GM10266 (cell line): ENCODE results near the gene CBR4.

ENCODE experiments used
- DNase-seq: peaks from one replicate; pipeline ENCODE4 v3.0.0; 2012; ENCODE audit errors: extremely low spot score
- CTCF ChIP-seq: IDR thresholded peaks from 2 replicates; pipeline ENCODE4 v1.5.1; 2012; ENCODE audit warnings: mild to moderate bottlenecking, low read depth; ENCODE audit not compliant: control insufficient read depth, insufficient read depth; ENCODE audit errors: missing control alignments

The CBR4 gene

DNA sequence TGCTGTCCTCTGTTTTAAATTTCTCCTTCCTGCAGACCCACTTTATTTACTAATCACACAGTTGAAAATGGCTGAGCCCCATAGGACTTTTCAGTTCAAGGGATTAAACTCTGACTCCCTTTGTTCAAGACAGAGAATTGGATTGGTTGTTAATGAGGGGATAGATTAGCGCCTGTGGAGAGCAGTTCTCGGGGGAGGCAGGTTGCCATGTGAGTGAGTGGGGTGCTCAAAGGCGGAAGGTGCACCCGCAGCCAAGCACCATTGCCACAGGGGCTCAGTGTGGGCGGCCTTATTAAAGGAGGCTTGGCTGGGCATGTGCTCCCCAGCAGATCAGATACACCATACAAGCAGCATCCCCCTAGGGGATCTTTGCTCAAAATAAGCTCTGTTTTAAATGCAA is 7.9 kb upstream of the CBR4 start:
- TF ChIP-seq CTCF, result no peak
- no peak for DNase-seq

GRCh38 chr4:169015186-169015623 is 5.2 kb upstream of the CBR4 start:
- no peak for TF ChIP-seq CTCF
- no peak for DNase-seq

DNA sequence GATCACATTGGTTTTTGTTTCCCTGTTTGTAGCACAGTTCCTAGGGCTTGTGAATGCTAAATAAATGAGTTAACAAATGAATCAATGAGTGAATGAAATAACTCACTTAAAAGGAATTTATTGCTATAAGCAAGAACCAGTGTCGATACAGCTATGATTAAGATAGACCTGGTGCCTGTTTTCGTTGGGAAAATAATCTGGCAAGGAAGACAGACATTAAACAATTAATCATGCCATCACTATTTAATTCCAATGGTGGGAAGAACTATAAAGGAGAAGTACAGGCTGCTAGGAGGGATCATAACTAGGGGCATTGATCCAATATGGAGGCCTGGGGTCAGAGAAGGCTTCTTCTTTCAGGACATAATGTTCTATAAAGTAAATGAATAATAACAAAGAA is 4.5 kb upstream of the CBR4 start:
- DNase-seq, result no peak
- TF ChIP-seq CTCF, result no peak

DNA sequence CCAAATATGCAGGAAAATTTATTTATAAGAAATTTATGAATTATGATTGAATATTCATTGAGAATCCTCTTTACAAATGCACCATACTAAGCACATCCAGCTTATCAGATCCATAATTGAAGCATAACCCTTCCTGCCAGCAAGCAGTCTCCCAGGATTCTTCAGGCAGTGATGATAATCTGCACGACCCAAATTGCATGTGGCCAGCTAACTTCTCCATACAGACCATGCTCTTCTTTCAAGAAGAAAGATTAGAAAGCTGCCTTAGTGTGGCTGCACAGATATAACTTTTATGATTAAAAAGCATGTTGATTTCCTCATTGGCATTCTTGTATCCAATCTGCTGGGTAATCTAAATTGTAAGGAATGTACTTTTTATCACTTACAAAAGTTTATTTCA is 3.3 kb upstream of the CBR4 start:
- no peak for DNase-seq

DNA sequence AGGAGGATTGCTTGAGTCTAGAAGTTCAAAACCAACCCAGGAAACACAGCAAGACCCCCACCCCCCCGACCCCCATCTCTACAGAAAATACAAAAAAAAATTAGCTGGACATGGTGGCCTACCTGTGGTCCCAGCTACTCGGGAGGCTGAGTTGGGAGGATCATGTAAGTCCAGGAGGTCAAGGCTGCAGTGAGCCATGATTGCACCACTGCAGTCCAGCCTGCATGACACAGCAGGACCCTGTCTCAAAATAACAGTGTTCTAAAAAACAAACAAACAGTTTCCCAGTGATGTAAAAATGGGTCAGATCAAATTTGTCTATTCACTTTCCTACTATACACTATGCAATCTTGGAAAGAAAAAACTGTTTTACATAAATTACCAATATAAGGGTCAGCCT is 2.0 kb upstream of the CBR4 start:
- no peak for DNase-seq
- TF ChIP-seq CTCF, result no peak

More for the DNA sequence above, 3.3 kb upstream of the CBR4 start:
- no peak for TF ChIP-seq CTCF

DNA sequence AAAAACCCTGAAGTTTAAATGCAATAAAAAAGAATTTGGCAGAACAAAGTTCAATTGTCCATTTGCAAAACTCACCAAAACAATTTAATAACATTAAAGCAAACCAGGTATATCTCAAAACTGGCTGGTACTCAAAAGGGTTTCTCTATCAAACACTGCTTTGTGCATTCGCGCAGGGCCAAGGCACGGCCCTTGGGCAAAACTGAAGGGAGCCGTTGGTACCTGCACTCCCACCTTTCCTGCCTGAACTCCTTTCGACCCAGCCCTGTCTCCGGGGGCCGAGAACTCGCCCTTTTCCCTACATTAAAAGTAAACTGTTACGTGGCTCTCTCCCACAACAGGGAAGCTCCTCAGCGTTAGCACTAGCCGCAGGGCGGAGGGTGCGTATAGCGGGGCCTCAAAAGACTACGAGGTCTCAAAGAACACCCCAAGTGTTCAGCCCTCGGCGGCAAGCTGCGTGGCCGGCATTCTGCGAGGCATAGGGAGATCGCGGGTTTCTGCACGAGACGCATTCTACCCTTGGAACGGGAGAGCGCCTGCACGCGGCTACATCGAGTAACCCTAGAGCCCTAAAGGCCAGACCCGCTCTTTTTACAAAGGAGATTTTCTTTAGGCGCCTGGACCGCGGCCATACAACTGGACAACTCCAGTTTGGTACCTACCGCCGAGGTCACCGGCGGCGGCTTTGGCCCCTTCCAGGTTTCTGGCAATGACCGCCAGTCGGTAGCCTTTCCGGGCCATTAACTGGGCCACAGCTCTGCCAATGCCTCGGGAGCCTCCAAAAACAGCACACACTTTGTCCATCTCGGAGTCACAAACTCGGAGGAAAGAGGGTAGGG is 550 bp downstream of the CBR4 start:
- peak; percentile 29 for TF ChIP-seq CTCF
- no peak for DNase-seq

DNA sequence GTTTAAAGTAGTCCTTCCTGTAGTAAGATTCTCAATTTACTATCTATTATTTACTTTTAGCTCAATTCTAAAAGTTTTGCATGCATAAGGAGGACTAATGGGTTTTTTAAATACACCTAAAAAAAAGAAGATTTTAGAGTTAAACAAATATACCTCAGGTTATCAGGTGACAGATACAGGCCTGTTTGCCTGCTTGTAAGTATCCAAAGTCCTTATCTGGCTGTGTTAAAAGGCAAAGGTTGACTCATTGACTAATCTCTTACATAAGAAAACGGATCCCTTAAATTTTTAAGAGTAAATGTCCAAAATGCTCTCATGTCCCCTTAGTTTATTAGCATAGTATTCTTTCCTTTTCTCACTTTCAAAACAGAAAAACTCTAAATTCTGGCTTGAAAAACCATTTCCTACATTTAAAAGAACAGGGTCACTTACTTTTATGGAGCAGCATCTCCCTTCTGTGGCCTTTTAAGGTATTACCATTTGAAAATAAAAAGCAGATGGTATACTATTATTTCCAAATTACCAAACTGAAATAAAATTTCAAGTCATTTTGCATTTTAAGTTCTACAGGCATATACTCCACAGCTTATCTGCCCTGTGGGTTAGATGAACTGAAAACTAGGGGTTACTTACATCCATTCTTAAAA is 4.5 kb downstream of the CBR4 start:
- TF ChIP-seq CTCF, result no peak
- no peak for DNase-seq
